Skeletal muscle satellite cell (primary cell): ENCODE measurements around the gene SLC30A2.

Experiments used
- H3K27me3 ChIP-seq: 2 replicates; pipeline ENCODE4 v1.7.0; 2013; ENCODE audit warnings: low read length; ENCODE audit not compliant: control insufficient read depth, insufficient read depth
- H3K36me3 ChIP-seq: 2 replicates; pipeline ENCODE4 v1.7.0; 2013; ENCODE audit warnings: mild to moderate bottlenecking, control low read depth, low read length; ENCODE audit not compliant: insufficient read depth
- H3K4me1 ChIP-seq: 2 replicates; pipeline ENCODE4 v1.7.0; 2013; ENCODE audit warnings: low read length; ENCODE audit not compliant: control insufficient read depth, insufficient read depth
- H3K4me2 ChIP-seq: 2 replicates; pipeline ENCODE4 v1.7.0; 2013; ENCODE audit warnings: mild to moderate bottlenecking, low read length
- H3K4me3 ChIP-seq: 2 replicates; pipeline ENCODE4 v1.7.0; 2013; ENCODE audit warnings: low read length
- H3K9ac ChIP-seq: 2 replicates; pipeline ENCODE4 v1.7.0; 2013; ENCODE audit warnings: mild to moderate bottlenecking, low read depth, low read length, moderate library complexity
- H3K9me3 ChIP-seq: replicated peaks from 2 replicates; pipeline ENCODE4 v1.7.0; 2013; ENCODE audit warnings: mild to moderate bottlenecking, control low read depth, low read length

The SLC30A2 gene

DNA sequence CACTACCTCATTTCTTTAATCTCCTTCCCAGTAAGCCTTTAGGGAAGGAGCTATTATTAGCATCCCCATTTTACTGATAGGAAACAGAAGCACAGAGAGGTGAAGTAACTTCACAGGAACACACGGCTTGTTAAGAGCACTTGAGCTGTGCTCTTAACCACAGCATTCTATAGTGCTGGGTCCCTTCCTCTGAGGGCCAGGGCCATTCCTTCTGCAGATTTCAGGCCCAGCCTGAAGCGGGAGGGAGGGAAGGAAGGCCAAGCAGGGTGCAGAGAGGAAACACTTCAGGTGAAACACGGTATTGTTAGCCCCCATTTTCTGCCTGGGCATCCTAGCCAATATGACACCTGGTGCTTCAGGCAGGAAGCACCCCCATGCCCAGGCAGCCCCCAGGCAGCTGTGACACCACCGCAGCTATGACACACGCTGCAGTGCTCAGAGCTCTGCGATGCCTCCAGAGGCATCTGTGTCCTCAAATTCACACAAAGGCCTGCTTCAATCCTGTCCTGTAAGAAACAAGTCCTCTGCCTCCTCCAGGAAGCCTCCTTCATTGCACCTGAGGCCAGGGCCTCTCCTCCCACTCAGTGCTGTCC, 28.9 kb downstream of the SLC30A2 start:
- H3K4me2 ChIP-seq, result no peak overlapping the region
- H3K9me3 ChIP-seq, result no peaks in the 10 kb centered on the region
- no peak overlapping the region for H3K9ac ChIP-seq
- H3K4me1 ChIP-seq, result peaks cover 27% of the 10 kb centered on the region
- H3K27me3 ChIP-seq, result no peaks in the 10 kb centered on the region
- no peaks in the 10 kb centered on the region for H3K36me3 ChIP-seq
- H3K4me3 ChIP-seq, result no peak overlapping the region

DNA sequence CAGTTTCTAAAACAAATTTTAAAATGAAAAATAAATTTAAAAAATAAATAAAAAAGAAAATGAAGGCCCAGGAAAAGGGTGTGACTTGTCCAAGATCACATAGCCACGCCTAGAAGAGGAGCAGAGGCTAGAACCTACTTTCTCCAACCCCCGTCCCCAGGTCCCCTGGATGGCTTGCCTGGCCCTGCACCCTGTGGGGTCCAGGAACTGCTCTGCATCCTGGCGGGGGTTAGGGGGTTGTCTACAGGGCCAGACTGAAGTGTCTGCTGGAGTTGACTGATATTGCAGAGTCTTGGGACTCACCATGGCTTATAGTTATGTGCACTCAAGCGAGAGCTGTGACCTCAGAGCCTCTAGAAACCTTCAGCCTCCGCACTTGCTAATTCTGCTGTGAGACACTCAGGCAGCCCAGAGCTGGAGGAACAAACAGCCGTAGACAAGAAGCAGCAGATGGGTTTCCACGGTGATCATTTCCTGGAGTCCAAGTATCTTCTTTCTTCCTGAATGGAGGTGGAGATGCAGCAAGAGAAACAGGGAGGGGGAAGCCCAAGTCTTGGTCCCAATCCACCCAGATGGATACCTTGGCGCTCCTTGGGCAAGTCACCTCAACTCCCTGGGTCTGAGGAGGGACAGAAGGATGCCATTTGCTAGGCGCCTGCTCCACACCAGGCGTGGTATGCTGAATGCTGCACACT, 29.5 kb downstream of the SLC30A2 start:
- Histone ChIP-seq H3K27me3 (no peaks in the 10 kb centered on the region), H3K9me3 (no peaks in the 10 kb centered on the region), H3K4me2 (no peak overlapping the region), H3K4me3 (no peak overlapping the region), H3K4me1 (peaks cover 21% of the 10 kb centered on the region), H3K9ac (no peak overlapping the region), H3K36me3 (no peaks in the 10 kb centered on the region)

DNA sequence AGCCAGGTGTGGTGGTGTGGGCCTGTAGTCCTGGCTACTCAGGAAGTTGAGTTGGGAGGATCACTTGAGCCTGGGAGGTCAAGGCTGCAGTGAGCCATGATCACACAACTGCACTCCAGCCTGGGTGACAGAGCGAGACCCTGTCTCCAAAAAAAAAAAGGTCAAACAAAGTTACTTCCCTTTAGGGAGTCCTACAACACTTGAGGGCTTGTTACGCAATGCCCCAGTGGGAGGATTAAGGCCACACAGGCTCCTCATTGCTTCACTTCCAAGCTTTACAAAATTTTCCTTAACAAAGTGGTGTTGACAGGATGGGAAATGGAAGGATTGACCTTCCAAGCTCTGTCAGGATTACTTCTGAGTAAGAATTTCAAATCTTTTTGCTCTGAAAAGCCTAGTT, 30.6 kb downstream of the SLC30A2 start:
- Histone ChIP-seq H3K4me1 (peaks cover 11% of the 10 kb centered on the region), H3K36me3 (no peaks in the 10 kb centered on the region), H3K27me3 (no peaks in the 10 kb centered on the region), H3K9ac (no peak overlapping the region), H3K4me2 (no peak overlapping the region), H3K9me3 (no peaks in the 10 kb centered on the region), H3K4me3 (no peak overlapping the region)

DNA sequence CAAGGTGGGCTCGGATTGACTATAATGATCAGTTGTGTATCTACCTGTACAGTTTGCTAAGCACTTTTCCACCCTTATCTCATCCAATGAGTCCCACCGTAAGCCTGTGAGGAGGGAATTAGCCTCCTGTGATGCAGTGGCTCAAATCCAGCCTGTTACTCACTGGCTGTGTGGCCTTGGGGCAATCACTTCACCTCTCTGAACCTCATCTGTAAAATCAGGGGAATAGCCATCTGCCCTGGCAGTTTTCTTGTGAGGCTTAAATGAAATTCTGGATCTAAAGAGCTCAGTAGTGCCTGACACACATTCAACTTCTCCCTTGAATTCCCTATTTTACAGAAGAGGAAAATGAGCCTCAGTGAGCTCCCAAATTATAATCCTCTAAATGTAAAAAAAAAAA, 31.7 kb downstream of the SLC30A2 start:
- H3K4me3 ChIP-seq, result no peak overlapping the region
- no peaks in the 10 kb centered on the region for H3K9me3 ChIP-seq
- no peaks in the 10 kb centered on the region for H3K36me3 ChIP-seq
- no peak overlapping the region for H3K9ac ChIP-seq
- H3K27me3 ChIP-seq, result no peaks in the 10 kb centered on the region
- H3K4me1 ChIP-seq, result no peaks in the 10 kb centered on the region
- H3K4me2 ChIP-seq, result no peak overlapping the region

DNA sequence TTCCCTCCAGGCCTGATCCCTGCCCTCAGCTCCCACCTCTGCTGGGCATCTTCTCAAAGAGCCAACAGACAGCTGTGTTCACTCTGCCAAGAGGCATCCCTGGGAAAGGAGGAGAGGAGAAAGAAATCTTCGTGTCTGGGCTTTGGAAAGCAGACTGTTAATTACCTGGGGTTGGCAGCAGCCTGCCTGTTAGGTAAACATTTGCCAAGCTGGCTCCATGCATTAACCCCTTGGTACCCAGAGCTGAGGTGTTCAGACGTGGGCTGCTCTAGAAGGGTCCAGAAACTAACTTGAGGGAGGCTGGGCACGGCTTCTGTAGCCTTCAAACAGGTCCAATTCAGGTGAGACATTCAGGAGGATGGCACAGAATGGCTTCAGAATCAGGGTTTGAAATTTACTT, 33.1 kb downstream of the SLC30A2 start:
- no peaks in the 10 kb centered on the region for H3K36me3 ChIP-seq
- H3K9me3 ChIP-seq, result no peaks in the 10 kb centered on the region
- no peaks in the 10 kb centered on the region for H3K27me3 ChIP-seq
- H3K4me1 ChIP-seq, result no peaks in the 10 kb centered on the region
- H3K4me3 ChIP-seq, result no peak overlapping the region
- no peak overlapping the region for H3K4me2 ChIP-seq
- H3K9ac ChIP-seq, result no peak overlapping the region

DNA sequence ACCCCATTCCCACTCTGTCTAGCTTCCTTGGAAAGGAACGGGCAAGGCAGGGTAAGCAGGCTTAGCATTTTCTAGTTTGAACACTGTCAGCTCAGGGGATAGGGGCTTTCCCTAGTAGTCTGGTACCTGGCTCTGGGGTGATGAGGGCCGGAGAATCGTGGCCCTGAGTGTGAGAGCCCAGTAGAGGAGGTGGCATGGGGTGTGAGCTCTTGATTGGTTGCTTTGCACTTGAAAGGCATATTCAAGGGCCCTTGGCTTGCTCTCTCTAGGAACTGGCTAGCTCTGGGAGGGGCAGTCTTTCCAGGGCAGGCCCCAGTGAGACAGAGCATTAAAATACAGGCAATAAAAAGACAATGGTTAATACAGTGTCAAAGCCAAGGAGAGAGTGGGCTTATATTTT, 35.1 kb downstream of the SLC30A2 start:
- Histone ChIP-seq H3K9me3 (no peaks in the 10 kb centered on the region), H3K4me3 (no peak overlapping the region), H3K27me3 (peaks cover 3% of the 10 kb centered on the region), H3K4me1 (no peaks in the 10 kb centered on the region), H3K9ac (no peak overlapping the region), H3K4me2 (no peak overlapping the region), H3K36me3 (no peaks in the 10 kb centered on the region)

DNA sequence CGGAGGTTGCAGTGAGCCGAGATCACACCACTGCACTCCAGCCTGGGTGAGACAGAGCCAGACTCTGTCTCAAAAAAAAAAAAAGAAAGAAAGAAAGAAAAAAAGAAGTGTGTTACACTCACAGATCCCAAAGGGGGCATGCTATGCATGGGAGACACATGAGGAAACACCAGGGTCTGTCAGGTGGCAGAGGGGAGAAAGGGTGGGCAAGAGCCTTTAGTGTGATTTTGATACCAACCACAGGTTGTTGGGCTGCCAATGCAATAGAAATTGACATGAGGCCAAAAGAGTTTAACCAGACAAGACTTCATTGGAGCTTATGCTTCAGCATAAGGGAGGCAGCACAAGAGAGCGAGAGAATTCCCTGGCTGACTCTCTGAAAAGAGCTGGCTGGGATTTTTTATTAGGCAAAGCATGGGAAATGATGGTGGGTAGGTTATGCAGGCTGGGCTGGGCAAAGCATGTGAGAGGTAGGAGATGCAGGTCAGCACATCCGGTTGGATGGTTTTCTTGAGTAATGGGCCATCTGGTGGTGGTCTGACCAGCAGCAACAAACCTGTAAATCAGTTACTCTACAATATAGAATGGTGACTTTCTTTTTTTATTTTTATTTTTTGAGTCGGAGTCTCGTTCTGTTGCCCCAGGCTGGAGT, 36.0 kb downstream of the SLC30A2 start:
- Histone ChIP-seq H3K9me3 (no peaks in the 10 kb centered on the region), H3K36me3 (no peaks in the 10 kb centered on the region), H3K27me3 (peaks cover 12% of the 10 kb centered on the region), H3K4me3 (no peak overlapping the region), H3K4me1 (no peaks in the 10 kb centered on the region), H3K9ac (no peak overlapping the region), H3K4me2 (no peak overlapping the region)

DNA sequence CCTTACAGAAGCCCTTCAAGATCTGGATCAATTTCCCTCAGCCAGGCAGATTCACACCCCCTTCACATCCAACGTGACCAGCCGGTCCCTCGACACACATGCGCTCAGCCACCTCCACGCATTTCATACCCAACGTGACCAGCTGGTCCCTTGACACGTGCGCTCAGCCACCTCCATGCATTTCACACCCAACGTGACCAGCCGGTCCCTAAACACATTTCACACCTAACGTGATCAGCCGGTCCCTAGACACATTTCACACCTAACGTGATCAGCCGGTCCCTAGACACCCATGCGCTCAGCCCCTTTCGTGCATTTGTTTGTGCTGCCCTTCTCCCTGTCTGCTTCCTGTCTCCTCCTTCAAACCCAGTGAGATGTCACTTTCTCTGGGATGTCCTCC, 39.2 kb downstream of the SLC30A2 start:
- Histone ChIP-seq H3K9me3 (no peaks in the 10 kb centered on the region), H3K4me2 (no peak overlapping the region), H3K4me1 (no peaks in the 10 kb centered on the region), H3K27me3 (peaks cover 14% of the 10 kb centered on the region), H3K9ac (no peak overlapping the region), H3K4me3 (no peak overlapping the region), H3K36me3 (no peaks in the 10 kb centered on the region)

DNA sequence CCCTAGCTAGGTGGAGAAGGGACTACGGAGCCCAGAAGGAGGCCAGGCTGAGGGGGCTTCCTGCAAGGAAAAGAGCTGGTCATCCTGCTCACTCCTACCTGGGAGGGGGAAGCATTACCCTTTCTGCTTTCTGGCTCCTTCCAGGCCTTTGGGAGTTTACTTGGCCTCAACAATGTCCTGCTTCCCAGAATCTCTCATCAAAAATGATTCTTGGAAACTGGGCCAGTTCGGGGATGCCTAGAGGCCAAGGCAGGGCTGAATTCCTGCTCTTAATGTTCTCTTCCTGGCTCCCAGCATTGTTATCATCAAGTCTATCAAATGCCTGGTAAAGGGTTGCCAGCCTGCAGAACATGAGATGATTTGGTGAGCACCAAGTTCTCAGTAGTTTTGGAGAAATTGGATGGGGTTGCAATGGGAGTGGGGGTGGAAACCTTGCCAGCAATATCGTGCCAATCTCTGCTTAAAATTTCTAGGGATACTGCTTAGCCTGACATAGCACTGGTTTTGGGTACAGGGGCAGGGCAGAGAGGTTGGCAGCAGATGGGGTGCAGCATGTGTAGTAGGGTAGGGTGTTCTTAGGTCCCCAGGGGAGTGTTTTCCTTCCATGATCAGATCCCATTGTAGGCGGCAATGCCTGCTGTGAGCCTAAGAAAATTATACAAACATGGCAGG, 40.3 kb downstream of the SLC30A2 start:
- no peak overlapping the region for H3K4me3 ChIP-seq
- H3K4me1 ChIP-seq, result no peaks in the 10 kb centered on the region
- H3K36me3 ChIP-seq, result no peaks in the 10 kb centered on the region
- H3K27me3 ChIP-seq, result peaks cover 14% of the 10 kb centered on the region
- H3K4me2 ChIP-seq, result no peak overlapping the region
- H3K9ac ChIP-seq, result no peak overlapping the region
- H3K9me3 ChIP-seq, result no peaks in the 10 kb centered on the region

DNA sequence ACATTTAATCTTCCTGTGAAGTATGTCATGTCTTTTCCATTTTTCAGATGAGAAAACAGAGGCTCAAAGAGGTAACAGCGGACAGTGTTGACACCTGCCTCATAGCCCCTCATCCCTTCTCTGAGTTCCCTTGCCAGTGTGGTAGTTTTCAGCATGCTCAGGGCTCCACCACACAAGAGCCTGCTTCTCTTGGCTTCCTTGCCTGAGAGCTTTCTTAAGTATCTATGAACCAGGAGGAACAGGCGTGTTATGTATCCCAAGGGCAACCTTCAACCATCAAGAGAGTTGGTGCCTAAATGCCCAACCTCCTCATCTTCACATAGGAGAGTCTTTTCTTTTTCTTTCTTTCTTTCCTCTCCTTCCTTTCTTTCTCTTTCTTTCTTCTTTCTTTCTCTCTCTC, 42.2 kb downstream of the SLC30A2 start:
- Histone ChIP-seq H3K9me3 (no peaks in the 10 kb centered on the region), H3K27me3 (peaks cover 14% of the 10 kb centered on the region), H3K36me3 (no peaks in the 10 kb centered on the region), H3K4me2 (no peak overlapping the region), H3K4me1 (peaks cover 2% of the 10 kb centered on the region), H3K4me3 (no peak overlapping the region), H3K9ac (no peak overlapping the region)

DNA sequence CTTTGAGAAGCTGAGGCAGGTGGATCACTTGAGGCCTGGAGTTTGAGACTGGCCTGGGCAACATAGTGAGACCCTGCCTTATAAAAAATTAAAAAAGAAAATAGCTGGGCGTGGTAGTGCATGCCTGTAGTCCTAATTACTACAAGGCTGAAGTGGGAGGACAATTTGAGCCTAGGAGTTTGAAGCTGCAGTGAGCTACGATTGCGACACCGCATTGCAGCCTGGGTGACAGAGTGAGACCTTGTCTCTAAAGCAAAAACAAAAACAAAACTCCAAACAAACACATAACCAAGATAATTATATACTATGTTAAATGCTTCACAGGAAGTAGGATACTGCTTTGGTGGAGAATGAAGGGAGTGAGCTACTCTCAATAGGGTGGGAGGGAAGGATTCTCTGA, 42.7 kb downstream of the SLC30A2 start:
- Histone ChIP-seq H3K4me2 (no peak overlapping the region), H3K36me3 (no peaks in the 10 kb centered on the region), H3K4me3 (no peak overlapping the region), H3K9ac (no peak overlapping the region), H3K9me3 (no peaks in the 10 kb centered on the region), H3K27me3 (peaks cover 14% of the 10 kb centered on the region), H3K4me1 (peaks cover 7% of the 10 kb centered on the region)
